ENCODE data around the gene ZFPM1.

ZFPM1 gene

GRCh38 chr16:88522276-88522949 lies 69.3 kb downstream of the ZFPM1 start:
- no peak for TF ChIP-seq ZNF274 (IDR thresholded peaks at IDR 0.05; ENCODE audit: low read depth, low read length)
- H3K4me3 ChIP-seq (ENCODE audit: low read length): no peak overlapping the region

- no peak overlapping the region for H3K4me3 ChIP-seq (ENCODE audit: low read length)
- TF ChIP-seq ZNF274 (IDR thresholded peaks at IDR 0.05; ENCODE audit: low read depth, low read length): no peak
Measured at GRCh38 chr16:88523309-88524161, 70.5 kb downstream of the ZFPM1 start.

GRCh38 chr16:88524274-88524972 lies 71.3 kb downstream of the ZFPM1 start:
- no peak for TF ChIP-seq ZNF274 (IDR thresholded peaks at IDR 0.05; ENCODE audit: low read depth, low read length)

GRCh38 chr16:88524973-88525662 lies 72.0 kb downstream of the ZFPM1 start:
- TF ChIP-seq ZNF274 (IDR thresholded peaks at IDR 0.05; ENCODE audit: low read depth, low read length): no peak
- H3K4me3 ChIP-seq (ENCODE audit: low read length): no peak overlapping the region

More at GRCh38 chr16:88524274-88524972, 71.3 kb downstream of the ZFPM1 start:
- H3K4me3 ChIP-seq (ENCODE audit: low read length): no peak overlapping the region

GRCh38 chr16:88525663-88525990 lies 72.5 kb downstream of the ZFPM1 start:
- TF ChIP-seq ZNF274 (IDR thresholded peaks at IDR 0.05; ENCODE audit: low read depth, low read length): no peak
- no peak overlapping the region for H3K4me3 ChIP-seq (ENCODE audit: low read length)

- H3K4me3 ChIP-seq (ENCODE audit: low read length): no peak overlapping the region
- no peak for TF ChIP-seq ZNF274 (IDR thresholded peaks at IDR 0.05; ENCODE audit: low read depth, low read length)
Measured at GRCh38 chr16:88526008-88526905, 73.2 kb downstream of the ZFPM1 start.

- no peak overlapping the region for H3K4me3 ChIP-seq (ENCODE audit: low read length)
- no peak for TF ChIP-seq ZNF274 (IDR thresholded peaks at IDR 0.05; ENCODE audit: low read depth, low read length)
Measured at GRCh38 chr16:88526906-88527185, 73.8 kb downstream of the ZFPM1 start.

GRCh38 chr16:88527186-88527936 lies 74.3 kb downstream of the ZFPM1 start:
- H3K4me3 ChIP-seq (ENCODE audit: low read length): no peak overlapping the region
- TF ChIP-seq ZNF274 (IDR thresholded peaks at IDR 0.05; ENCODE audit: low read depth, low read length): no peak

- TF ChIP-seq ZNF274 (IDR thresholded peaks at IDR 0.05; ENCODE audit: low read depth, low read length): no peak
- H3K4me3 ChIP-seq (ENCODE audit: low read length): no peak overlapping the region
Measured at GRCh38 chr16:88527937-88528743, 75.1 kb downstream of the ZFPM1 start.

GRCh38 chr16:88528902-88529318 lies 75.8 kb downstream of the ZFPM1 start:
- TF ChIP-seq ZNF274 (IDR thresholded peaks at IDR 0.05; ENCODE audit: low read depth, low read length): no peak

GRCh38 chr16:88529596-88529995 lies 76.5 kb downstream of the ZFPM1 start:
- no peak overlapping the region for H3K4me3 ChIP-seq (ENCODE audit: low read length)
- no peak for TF ChIP-seq ZNF274 (IDR thresholded peaks at IDR 0.05; ENCODE audit: low read depth, low read length)

More at GRCh38 chr16:88528902-88529318, 75.8 kb downstream of the ZFPM1 start:
- no peak overlapping the region for H3K4me3 ChIP-seq (ENCODE audit: low read length)
